ENCODE results near the gene PACRG. TPM values are rescaled to one million over a fixed set of nuclear protein-coding genes. Genes with fewer than 3 reads are reported as not detected.

PACRG gene
- total and polyA plus RNA-seq, 4 donors = 0.47 to 3.8 (median 2.4) TPM

GRCh38 chr6:163349696-163350095, 621.9 kb downstream of the PACRG start:
- no peak overlapping the region for H3K4me3 ChIP-seq (ENCODE audit: low read depth in 1 of 3, low read length in 3 of 3)
- no peaks in the 10 kb centered on the region for H3K36me3 ChIP-seq (ENCODE audit: control insufficient read depth in 4 of 4, insufficient read depth in 3 of 4, low read depth in 1 of 4, low read length in 3 of 4)
- TF ChIP-seq HNF4A (conservative IDR thresholded peaks at IDR 0.05) (no peak), REST (IDR thresholded peaks at IDR 0.05) (no peak), RXRA (IDR thresholded peaks at IDR 0.05) (no peak), JUND (IDR thresholded peaks at IDR 0.05) (no peak), FOXA1 (IDR thresholded peaks at IDR 0.05) (no peak), RAD21 (IDR thresholded peaks at IDR 0.05) (no peak), TAF1 (conservative IDR thresholded peaks at IDR 0.05) (no peak), ZBTB33 (IDR thresholded peaks at IDR 0.05) (no peak), MAX (IDR thresholded peaks at IDR 0.05) (no peak)
- DNase-seq (ENCODE audit: low spot score) = no peak
- no peak overlapping the region for H3K27ac ChIP-seq (ENCODE audit: low read depth in 1 of 2, low read length in 2 of 2)
- no peaks in the 10 kb centered on the region for H3K4me1 ChIP-seq (ENCODE audit: control insufficient read depth in 4 of 4, insufficient read depth in 4 of 4, low read length in 3 of 4)
- WGBS = 96% methylated on average over 8 of the region's 8 CpGs
- no peak overlapping the region for H3K9ac ChIP-seq (ENCODE audit: low read depth in 1 of 2, low read length in 2 of 2)
- no peaks in the 10 kb centered on the region for H3K27me3 ChIP-seq (ENCODE audit: control insufficient read depth in 4 of 4, insufficient read depth in 4 of 4, low read length in 3 of 4)
- H3K9me3 ChIP-seq (ENCODE audit: control insufficient read depth in 4 of 4, low read length in 3 of 4) = no peaks in the 10 kb centered on the region

- H3K36me3 ChIP-seq (ENCODE audit: control insufficient read depth in 4 of 4, insufficient read depth in 3 of 4, low read depth in 1 of 4, low read length in 3 of 4) = no peaks in the 10 kb centered on the region
- TF ChIP-seq JUND (IDR thresholded peaks at IDR 0.05) (no peak), CTCF (IDR thresholded peaks at IDR 0.05; ENCODE audit: low read depth, low read length, missing input control) (no peak), GABPA (IDR thresholded peaks at IDR 0.05 in 1 of 2, conservative IDR thresholded peaks at IDR 0.05 in 1 of 2) (no peak), NR2F2 (IDR thresholded peaks at IDR 0.05) (no peak), MAX (IDR thresholded peaks at IDR 0.05) (no peak), FOXA2 (IDR thresholded peaks at IDR 0.05) (no peak), TAF1 (conservative IDR thresholded peaks at IDR 0.05) (no peak), RXRA (IDR thresholded peaks at IDR 0.05) (no peak), ZBTB33 (IDR thresholded peaks at IDR 0.05) (no peak), SP1 (IDR thresholded peaks at IDR 0.05) (no peak), RAD21 (IDR thresholded peaks at IDR 0.05) (no peak), EGR1 (IDR thresholded peaks at IDR 0.05; ENCODE audit: low read depth in 2 of 2) (no peak), YY1 (IDR thresholded peaks at IDR 0.05) (no peak)
- H3K4me3 ChIP-seq (ENCODE audit: low read depth in 1 of 3, low read length in 3 of 3) = no peak overlapping the region
- WGBS = 69% methylated on average over 6 of the region's 6 CpGs
- no peak overlapping the region for H3K27ac ChIP-seq (ENCODE audit: low read depth in 1 of 2, low read length in 2 of 2)
- no peak for DNase-seq (ENCODE audit: low spot score)
- H3K4me1 ChIP-seq (ENCODE audit: control insufficient read depth in 4 of 4, insufficient read depth in 4 of 4, low read length in 3 of 4) = peaks cover 0 to 4% (median 0%) of the 10 kb centered on the region in 4 donors
- no peaks in the 10 kb centered on the region for H3K9me3 ChIP-seq (ENCODE audit: control insufficient read depth in 4 of 4, low read length in 3 of 4)
- no peaks in the 10 kb centered on the region for H3K27me3 ChIP-seq (ENCODE audit: control insufficient read depth in 4 of 4, insufficient read depth in 4 of 4, low read length in 3 of 4)
- no peak overlapping the region for H3K9ac ChIP-seq (ENCODE audit: low read depth in 1 of 2, low read length in 2 of 2)
These were observed 623.2 kb downstream of the PACRG start for GRCh38 chr6:163351013-163351412.
